Ishikawa (cell line): ENCODE data around the gene PTPRN2.

Source experiments
- CEBPB ChIP-seq: IDR thresholded peaks from 2 replicates; pipeline ENCODE4 v1.6.1; 2012
- CREB1 ChIP-seq: IDR thresholded peaks from 2 replicates; pipeline ENCODE4 v1.6.1; 2012; ENCODE audit warnings: low read depth
- EGR1 ChIP-seq: IDR thresholded peaks from 2 replicates; pipeline ENCODE4 v1.6.1; 2012
- EP300 ChIP-seq: IDR thresholded peaks from 2 replicates; pipeline ENCODE4 v1.6.1; 2012; ENCODE audit warnings: borderline replicate concordance
- FOXM1 ChIP-seq: IDR thresholded peaks from 2 replicates; pipeline ENCODE4 v1.6.1; 2012; ENCODE audit warnings: low read depth, borderline replicate concordance
- MAX ChIP-seq: IDR thresholded peaks from 2 replicates; pipeline ENCODE4 v1.6.1; 2012
- NFIC ChIP-seq: IDR thresholded peaks from 2 replicates; pipeline ENCODE4 v1.6.1; 2012
- RAD21 ChIP-seq: IDR thresholded peaks from 2 replicates; pipeline ENCODE4 v1.6.1; 2012; ENCODE audit warnings: low read depth
- REST ChIP-seq: IDR thresholded peaks from 2 replicates; pipeline ENCODE4 v1.6.1; 2012; ENCODE audit warnings: low read depth, mild to moderate bottlenecking
- TAF1 ChIP-seq: IDR thresholded peaks from 2 replicates; pipeline ENCODE4 v1.6.1; 2012; ENCODE audit warnings: low read depth, mild to moderate bottlenecking
- TCF12 ChIP-seq: IDR thresholded peaks from 2 replicates; pipeline ENCODE4 v1.6.1; 2012; ENCODE audit warnings: low read depth
- TEAD4 ChIP-seq: IDR thresholded peaks from 2 replicates; pipeline ENCODE4 v1.6.1; 2012
- USF1 ChIP-seq: IDR thresholded peaks from 2 replicates; pipeline ENCODE4 v1.6.1; 2012
- YY1 ChIP-seq: IDR thresholded peaks from 2 replicates; pipeline ENCODE4 v1.6.1; 2012; ENCODE audit warnings: low read depth
- ZBTB7A ChIP-seq: IDR thresholded peaks from 2 replicates; pipeline ENCODE4 v1.6.1; 2012; ENCODE audit warnings: low read depth

The PTPRN2 gene

GRCh38 chr7:157846271-157846670 lies 741.4 kb downstream of the PTPRN2 start:
- TF ChIP-seq MAX (no peak), FOXM1 (no peak), TCF12 (no peak), TAF1 (no peak), TEAD4 (no peak), CREB1 (no peak), RAD21 (no peak), USF1 (no peak), EP300 (no peak), EGR1 (no peak), NFIC (no peak), YY1 (no peak)

DNA sequence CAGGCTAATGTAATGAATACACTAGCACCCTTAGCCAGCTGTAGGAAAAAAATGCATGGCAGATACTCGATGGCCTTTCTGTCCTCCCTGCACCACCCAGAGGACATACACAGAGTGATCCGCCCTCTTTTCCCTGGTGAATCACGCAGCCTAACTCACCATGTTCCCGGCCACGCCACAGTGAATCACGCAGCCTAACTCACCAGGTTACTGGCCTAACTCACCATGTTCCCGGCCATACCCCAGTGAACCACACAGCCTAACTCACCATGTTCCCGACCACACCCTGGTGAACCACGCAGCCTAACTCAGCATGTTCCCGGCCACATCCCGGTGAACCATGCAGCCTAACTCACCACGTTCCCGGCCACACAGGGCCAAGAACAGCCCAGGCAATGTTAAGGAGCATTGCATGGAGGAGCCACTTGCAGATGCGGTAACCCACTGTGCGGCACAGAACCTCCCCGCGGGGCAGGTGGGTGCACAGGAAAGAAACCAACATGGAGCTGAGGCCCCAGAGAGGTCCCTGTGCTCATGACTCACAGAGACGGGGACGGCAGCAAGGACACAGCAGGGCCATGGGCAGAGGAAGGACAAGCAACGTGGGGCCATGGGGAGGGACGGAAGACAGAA lies 742.3 kb downstream of the PTPRN2 start:
- TF ChIP-seq TAF1, result no peak
- no peak for TF ChIP-seq EGR1
- no peak for TF ChIP-seq RAD21
- TF ChIP-seq MAX, result no peak

DNA sequence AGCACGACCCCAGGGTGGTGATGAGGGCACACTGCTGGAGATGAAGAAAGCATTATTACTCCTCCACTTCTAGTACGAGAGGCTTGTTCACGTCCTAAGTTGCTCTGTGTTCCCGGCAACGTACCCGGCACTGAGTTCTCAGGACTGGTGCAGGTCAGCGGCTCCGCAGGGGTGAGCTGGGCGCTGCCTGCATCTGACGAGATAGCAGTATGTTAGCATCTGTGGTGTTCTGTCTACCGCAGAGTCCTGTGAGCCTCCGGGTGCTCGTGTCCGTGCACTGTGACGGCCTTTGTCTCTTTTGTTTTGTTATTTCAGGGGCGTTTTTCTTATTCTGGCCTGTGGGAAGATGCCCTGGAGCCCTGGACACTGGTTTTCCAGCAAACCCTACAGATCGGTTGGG lies 743.0 kb downstream of the PTPRN2 start:
- no peak for TF ChIP-seq CEBPB
- no peak for TF ChIP-seq CREB1
- no peak for TF ChIP-seq TEAD4
- TF ChIP-seq YY1, result no peak
- TF ChIP-seq ZBTB7A, result no peak
- no peak for TF ChIP-seq EGR1
- TF ChIP-seq TAF1, result no peak

DNA sequence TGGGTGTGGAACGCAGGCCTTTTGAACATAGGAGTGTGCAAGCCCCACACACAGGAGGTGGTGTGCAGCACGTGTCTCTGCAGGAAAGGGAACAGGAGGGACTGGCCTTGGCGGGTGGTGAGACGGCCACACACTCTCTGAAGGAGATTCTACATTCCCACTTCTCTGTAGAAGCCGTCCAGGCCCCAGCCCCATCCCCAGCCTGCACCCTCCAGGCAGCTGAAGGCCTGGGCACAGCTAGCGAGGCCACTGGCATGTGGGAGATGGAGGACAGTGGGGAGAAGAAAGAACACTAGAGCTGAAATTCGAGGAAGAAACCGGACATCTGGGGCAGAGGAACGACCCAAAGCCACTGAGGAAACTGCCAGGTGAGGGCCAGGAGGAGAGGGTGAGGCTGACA lies 743.5 kb downstream of the PTPRN2 start:
- TF ChIP-seq TAF1, result no peak

GRCh38 chr7:157843336-157844140 lies 744.1 kb downstream of the PTPRN2 start:
- TF ChIP-seq YY1 (no peak), TCF12 (no peak), RAD21 (no peak), REST (no peak), FOXM1 (no peak), NFIC (no peak), EGR1 (no peak), ZBTB7A (no peak), TAF1 (no peak), TEAD4 (no peak), EP300 (no peak), MAX (no peak), CEBPB (no peak), USF1 (no peak), CREB1 (no peak)

DNA sequence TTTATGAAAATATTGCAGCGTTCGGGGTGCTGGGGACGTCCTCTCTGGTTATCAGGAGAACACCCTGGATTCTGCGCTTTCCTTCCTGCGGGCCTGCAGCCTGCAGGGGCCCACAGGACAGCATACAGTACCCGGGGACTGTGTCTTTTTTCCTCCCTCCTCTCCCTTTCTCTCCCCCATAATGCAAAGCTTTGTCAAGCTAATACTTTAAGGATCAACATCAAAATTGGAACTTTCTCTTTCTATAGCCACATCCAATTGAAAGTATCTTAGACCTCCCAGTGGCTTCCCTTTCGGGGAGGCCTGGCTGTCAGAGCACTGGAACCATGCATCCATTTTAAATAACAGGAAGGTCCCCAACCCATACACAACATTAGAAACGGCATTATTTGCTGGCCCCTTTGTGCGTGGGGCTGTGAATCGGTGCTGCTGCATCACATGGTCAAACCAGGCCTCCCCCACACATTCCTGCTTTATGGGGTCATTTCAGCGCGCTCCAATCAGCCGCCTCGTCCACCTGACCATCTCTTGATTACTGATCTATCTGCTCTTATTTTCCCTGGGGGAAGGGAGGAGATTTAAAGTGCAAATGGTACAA lies 745.8 kb downstream of the PTPRN2 start:
- TF ChIP-seq EP300, result no peak
- TF ChIP-seq CEBPB, result no peak
- no peak for TF ChIP-seq CREB1
- TF ChIP-seq RAD21, result no peak
- no peak for TF ChIP-seq TAF1
- no peak for TF ChIP-seq TCF12
- TF ChIP-seq FOXM1, result no peak
- no peak for TF ChIP-seq TEAD4
- no peak for TF ChIP-seq REST
- no peak for TF ChIP-seq ZBTB7A
- TF ChIP-seq EGR1, result no peak
- TF ChIP-seq NFIC, result no peak
- TF ChIP-seq YY1, result no peak
- no peak for TF ChIP-seq USF1
- TF ChIP-seq MAX, result no peak
